Colonic mucosa (tissue), 4 donors: ENCODE results near the gene FANCF. TPM values are rescaled to one million over a fixed set of nuclear protein-coding genes. Genes with fewer than 3 reads are reported as not detected.

Experiments
- DNase-seq: peaks from one replicate; pipeline ENCODE4 v3.0.0-alpha.2; 2020
- H3K27ac ChIP-seq: fragments of 200-600 bp; one replicate; pipeline ENCODE4 v1.8.0; 2021
- H3K27me3 ChIP-seq: fragments of 200-600 bp; one replicate; pipeline ENCODE4 v1.8.0; 2021
- H3K36me3 ChIP-seq: fragments of 200-600 bp; one replicate; pipeline ENCODE4 v1.8.0; 2021
- H3K4me1 ChIP-seq: fragments of 200-600 bp; one replicate; pipeline ENCODE4 v1.8.0; 2021; ENCODE audit warnings: mild to moderate bottlenecking
- H3K4me3 ChIP-seq: fragments of 200-600 bp; one replicate; pipeline ENCODE4 v1.8.0; 2021
- H3K9ac ChIP-seq, 2 donors: one replicate each; pipeline ENCODE4 v1.7.0; 2013; ENCODE audit warnings: control low read depth in 2 of 2, low read depth in 2 of 2, low read length in 2 of 2
- H3K9me3 ChIP-seq: fragments of 200-600 bp; one replicate; pipeline ENCODE4 v1.8.0; 2021
- intact Hi-C: fragments of 100-400 bp; cut with DNase I; formaldehyde crosslinking; loops from one replicate; pipeline ENCODE4 v1.14.1; 2022
- total RNA-seq, 2 donors: library from RNA; stranded (reverse); fragmentation: NEBNext Ultra II Directional in 1 of 2; extraction: Animal tissue kit (Norgen Biotek cat#: 25700) in 1 of 2; gene quantifications; one replicate each; pipeline ENCODE4 v1.2.1, GENCODE V29; 2021
- TF ChIP-seq, protein P1 (sequence below): fragments of 200-600 bp; IDR thresholded peaks from one replicate; pipeline ENCODE4 v1.8.0; 2022; ENCODE audit warnings: antibody characterized with exemption, mild to moderate bottlenecking
- donor health status: healthy.
- donor health status: DM: no; HTN: no; CAD: no.
- donor health status: DM: no; HTN: no; CAD: no.

FANCF gene
- total RNA-seq, 2 donors from 2014 or later = 13.4 to 18.8 TPM

GRCh38 chr11:22669368-22669767 is 43.7 kb upstream of the FANCF start:
- intact Hi-C loops = loop anchor here (2.0 kb wide), 1 partner anchor 59 kb away; no protein-coding TSS in a partner anchor
- H3K27me3 ChIP-seq = peaks cover 8% of the 10 kb centered on the region

DNA sequence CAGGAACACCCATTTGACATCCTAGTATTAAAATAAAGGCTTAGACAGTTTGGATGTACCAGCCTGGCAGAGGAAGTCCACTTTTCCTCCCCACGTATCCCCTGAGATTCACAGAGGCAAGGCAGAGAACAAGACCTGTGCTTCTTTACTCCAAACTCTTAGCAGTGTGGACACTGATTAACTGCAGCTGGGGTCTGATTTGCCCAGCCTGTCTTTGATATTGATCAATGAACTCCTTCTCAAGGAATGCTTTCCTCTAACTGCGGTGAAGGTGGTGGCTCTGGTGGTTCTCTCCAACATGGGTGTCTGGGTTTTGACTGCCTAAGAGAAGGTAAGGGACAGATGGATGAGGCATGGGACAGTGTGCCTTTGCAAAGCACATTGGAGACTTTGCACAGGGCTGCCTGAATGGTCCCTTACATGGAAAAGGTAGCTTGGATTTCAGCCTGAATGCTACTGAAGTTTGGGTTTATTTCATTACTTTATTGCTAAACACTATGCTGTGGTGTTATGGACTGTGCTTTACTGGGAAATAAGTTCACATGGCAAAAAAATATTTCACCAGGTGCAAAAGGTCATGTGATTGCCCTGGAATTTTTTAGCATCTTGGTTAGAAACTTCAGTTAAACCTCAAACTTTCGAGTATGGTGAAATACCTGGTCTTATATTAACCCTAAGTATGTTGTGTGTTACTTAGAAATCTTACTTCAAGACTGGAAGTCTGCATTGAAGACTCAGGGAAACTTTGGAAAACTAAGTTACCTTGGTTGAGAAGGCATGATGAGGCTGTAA is 42.6 kb upstream of the FANCF start:
- no peak overlapping the region for H3K9ac ChIP-seq
- no peaks in the 10 kb centered on the region for H3K4me1 ChIP-seq
- no peaks in the 10 kb centered on the region for H3K36me3 ChIP-seq
- TF ChIP-seq, protein P1, sequence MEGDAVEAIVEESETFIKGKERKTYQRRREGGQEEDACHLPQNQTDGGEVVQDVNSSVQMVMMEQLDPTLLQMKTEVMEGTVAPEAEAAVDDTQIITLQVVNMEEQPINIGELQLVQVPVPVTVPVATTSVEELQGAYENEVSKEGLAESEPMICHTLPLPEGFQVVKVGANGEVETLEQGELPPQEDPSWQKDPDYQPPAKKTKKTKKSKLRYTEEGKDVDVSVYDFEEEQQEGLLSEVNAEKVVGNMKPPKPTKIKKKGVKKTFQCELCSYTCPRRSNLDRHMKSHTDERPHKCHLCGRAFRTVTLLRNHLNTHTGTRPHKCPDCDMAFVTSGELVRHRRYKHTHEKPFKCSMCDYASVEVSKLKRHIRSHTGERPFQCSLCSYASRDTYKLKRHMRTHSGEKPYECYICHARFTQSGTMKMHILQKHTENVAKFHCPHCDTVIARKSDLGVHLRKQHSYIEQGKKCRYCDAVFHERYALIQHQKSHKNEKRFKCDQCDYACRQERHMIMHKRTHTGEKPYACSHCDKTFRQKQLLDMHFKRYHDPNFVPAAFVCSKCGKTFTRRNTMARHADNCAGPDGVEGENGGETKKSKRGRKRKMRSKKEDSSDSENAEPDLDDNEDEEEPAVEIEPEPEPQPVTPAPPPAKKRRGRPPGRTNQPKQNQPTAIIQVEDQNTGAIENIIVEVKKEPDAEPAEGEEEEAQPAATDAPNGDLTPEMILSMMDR = no peak
- H3K27me3 ChIP-seq = peaks cover 8% of the 10 kb centered on the region
- no peak overlapping the region for H3K27ac ChIP-seq
- H3K9me3 ChIP-seq = no peaks in the 10 kb centered on the region
- H3K4me3 ChIP-seq = no peak overlapping the region
- intact Hi-C loops = loop anchor here (2.0 kb wide), 1 partner anchor 61 kb away; no protein-coding TSS in a partner anchor
- no peak for DNase-seq

More at GRCh38 chr11:22669368-22669767, 43.7 kb upstream of the FANCF start:
- Histone ChIP-seq H3K4me3 (no peak overlapping the region), H3K27ac (no peak overlapping the region), H3K36me3 (no peaks in the 10 kb centered on the region), H3K4me1 (no peaks in the 10 kb centered on the region), H3K9ac (no peak overlapping the region), H3K9me3 (no peaks in the 10 kb centered on the region)
- no peak for DNase-seq
- TF ChIP-seq, protein P1 = no peak

DNA sequence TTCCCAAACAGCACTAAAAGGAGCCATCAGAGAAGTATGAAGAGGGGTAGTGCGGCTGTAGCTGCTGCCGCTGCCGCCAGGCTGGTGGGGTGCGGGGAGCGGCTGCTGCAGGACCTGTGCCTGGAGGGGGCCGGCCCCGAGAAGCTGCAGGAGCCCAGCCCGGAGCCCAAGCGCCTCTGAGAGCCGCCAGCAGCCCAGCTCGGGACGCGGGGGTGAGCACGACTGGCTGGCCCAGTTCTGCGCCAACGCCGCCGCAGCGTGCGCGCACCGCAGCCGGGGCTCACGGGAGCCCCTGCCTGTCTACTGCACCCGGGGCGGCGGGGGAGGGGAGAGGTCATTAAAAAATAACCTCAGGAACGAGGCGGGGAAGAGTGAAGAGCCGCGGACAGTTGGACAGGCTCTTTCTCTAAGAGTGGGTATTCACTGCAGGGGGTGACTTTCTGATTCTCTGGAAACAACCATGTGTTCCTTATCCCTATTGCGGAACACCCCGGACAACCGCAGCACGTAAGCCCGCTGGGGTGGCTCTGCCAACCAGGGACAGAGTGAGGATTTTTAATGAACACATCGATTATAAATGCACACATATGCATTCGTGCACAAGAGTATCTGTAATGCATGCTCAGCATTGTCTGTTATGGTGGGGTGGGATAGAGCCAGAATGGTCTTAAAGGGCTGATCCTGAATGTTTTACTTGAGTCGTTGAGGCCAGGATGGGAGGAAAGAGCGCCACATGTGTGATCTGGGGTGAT is 41.2 kb upstream of the FANCF start:
- Histone ChIP-seq H3K9me3 (no peaks in the 10 kb centered on the region), H3K4me1 (no peaks in the 10 kb centered on the region), H3K4me3 (peak overlapping the region; percentile 36), H3K9ac (no peak overlapping the region), H3K27ac (no peak overlapping the region), H3K36me3 (no peaks in the 10 kb centered on the region), H3K27me3 (peaks cover 8% of the 10 kb centered on the region)
- intact Hi-C loops = no loop called here
- DNase-seq = peak; percentile 21
- TF ChIP-seq, protein P1 = no peak

DNA sequence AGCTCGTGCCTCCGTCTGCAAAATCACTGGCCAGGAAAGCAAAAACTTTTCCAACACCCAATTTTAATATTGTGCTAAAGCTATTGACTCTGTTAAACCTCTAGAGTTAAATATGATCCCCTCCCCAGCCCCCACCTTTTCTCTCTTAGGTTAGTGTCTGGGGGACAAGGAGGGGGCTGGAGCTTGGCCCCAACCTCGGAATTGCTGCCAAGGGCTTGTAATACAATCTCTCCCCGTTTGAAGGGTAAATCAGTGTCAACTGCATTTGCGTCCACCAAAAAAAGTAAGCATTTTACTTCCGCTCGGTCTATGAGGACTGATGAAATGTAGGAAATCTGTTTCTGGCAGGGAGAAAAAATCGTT is 40.7 kb upstream of the FANCF start, which contains the start of gene GAS2:
Gene GAS2, plus strand, starts transcription at position 287 of the 363 bp plus-strand sequence. CDS start 8,259 bp downstream, outside the sequence.
- Histone ChIP-seq H3K9me3 (no peaks in the 10 kb centered on the region), H3K4me1 (no peaks in the 10 kb centered on the region), H3K4me3 (peak within 1 kb of the TSS; percentile 36), H3K36me3 (no peaks in the 10 kb centered on the region), H3K27ac (no peak within 1 kb of the TSS), H3K9ac (no peak within 1 kb of the TSS), H3K27me3 (peaks cover 8% of the 10 kb centered on the region)
- TF ChIP-seq, protein P1 = no peak
- intact Hi-C loops = no loop called here
- no peak for DNase-seq

- Histone ChIP-seq H3K36me3 (no peaks in the 10 kb centered on the region), H3K9me3 (no peaks in the 10 kb centered on the region), H3K4me1 (no peaks in the 10 kb centered on the region), H3K27ac (no peak overlapping the region), H3K4me3 (no peak overlapping the region), H3K27me3 (no peaks in the 10 kb centered on the region), H3K9ac (no peak overlapping the region)
- TF ChIP-seq, protein P1 = no peak
- intact Hi-C loops = no loop called here
- DNase-seq = no peak
These were observed 34.2 kb upstream of the FANCF start for GRCh38 chr11:22659783-22660182.
